HL-60 (cell line): ENCODE measurements around the gene SLC26A1.

Experiments
- CTCF ChIP-seq: IDR thresholded peaks from one replicate; pipeline ENCODE4 v1.5.1; 2011; ENCODE audit warnings: low read length, control low read depth, inconsistent platforms; ENCODE audit not compliant: insufficient read depth
- POLR2AphosphoS5 ChIP-seq: IDR thresholded peaks from 2 replicates; pipeline ENCODE4 v1.6.1; 2012; ENCODE audit warnings: low read depth

GRCh38 chr4:1000686-1001260 is 7.6 kb upstream of the SLC26A1 start:
- TF ChIP-seq POLR2AphosphoS5, result no peak
- TF ChIP-seq CTCF, result no peak
